Ramos (cell line): ENCODE measurements around the gene TMEM245.

Experiments
- in situ Hi-C: fragments of 300-500 bp; cut with MboI; formaldehyde crosslinking; loops from one replicate; pipeline ENCODE4 v1.14.3; 2022; ENCODE audit warnings: low sequenced_read_pairs; ENCODE audit not compliant: unreplicated experiment

TMEM245 gene

DNA sequence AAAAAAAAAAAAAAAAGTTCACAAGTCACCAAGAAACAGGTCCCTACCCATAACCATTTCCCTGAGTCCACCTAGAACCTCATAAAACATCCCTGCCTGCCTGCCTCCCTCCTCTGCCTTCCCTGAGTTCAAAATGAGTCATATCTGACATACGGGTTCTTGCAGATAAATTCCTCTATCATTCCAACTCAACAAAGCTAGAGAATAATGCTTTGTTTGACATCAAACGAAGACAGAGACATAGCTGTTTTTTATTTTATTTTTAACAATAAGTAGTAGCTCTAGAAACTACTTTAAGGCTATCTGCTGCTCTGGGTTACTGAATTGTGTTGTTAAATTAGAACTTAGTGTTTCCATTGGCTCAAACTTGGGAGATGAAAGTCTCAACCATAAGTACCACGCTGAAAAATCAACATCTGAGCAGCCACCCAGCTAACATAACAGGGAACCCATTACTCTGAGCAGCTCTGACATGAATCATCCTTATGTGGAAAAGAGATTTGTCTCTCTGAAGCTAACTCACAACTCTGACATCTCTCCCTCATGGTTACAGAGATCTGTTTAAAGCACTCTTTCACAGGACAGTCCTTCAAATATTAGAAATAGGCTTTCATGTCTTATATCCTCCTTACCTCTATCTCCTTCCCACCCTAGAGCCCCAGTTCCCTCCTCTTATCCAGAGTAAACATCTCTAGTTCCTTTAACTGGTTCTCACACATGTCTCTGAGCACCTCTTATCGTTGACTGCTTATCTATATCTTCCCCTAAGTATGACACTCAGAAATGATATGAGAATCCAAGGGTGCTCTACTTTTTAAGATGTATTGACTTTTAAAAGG, 12.1 kb downstream of the TMEM245 start:
- in situ Hi-C loops: no loop called here

DNA sequence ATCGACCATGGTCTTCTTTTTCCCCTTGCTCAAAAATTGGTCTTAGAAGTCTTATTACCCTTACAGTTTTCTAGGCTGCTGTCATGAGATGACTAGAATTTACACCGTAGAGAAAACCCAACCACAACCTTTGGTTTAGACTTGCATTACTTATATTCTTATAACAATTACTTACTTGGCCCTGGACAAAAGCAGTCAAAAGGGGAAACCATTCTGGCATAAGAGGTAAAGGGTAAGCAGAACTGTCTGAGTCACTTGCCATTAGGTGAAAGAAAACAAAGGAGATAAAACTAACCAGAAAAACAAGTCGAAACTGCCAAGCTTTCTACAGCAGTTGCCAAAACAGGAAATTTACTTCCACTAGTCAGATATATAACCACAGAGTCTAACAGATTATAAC, 17.9 kb downstream of the TMEM245 start:
- in situ Hi-C loops: no loop called here

DNA sequence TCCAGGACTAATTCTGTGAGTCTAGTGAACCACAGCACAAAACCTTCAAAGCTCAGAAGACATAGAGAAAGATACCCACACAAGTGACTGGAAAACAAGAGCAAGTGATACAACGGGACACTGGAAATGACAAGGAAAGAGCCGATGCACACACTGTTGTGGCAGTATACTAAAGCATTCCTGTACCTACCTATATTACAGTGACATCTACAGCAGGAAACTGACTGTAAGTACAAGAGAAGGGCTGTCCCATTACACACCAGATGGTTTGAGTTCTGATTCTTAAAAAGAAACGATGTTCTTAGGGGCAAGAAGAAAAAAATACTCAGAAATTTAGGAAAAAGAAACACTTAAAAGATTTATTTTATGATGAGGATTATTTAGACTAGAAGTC, 18.5 kb downstream of the TMEM245 start:
- in situ Hi-C loops: no loop called here

DNA sequence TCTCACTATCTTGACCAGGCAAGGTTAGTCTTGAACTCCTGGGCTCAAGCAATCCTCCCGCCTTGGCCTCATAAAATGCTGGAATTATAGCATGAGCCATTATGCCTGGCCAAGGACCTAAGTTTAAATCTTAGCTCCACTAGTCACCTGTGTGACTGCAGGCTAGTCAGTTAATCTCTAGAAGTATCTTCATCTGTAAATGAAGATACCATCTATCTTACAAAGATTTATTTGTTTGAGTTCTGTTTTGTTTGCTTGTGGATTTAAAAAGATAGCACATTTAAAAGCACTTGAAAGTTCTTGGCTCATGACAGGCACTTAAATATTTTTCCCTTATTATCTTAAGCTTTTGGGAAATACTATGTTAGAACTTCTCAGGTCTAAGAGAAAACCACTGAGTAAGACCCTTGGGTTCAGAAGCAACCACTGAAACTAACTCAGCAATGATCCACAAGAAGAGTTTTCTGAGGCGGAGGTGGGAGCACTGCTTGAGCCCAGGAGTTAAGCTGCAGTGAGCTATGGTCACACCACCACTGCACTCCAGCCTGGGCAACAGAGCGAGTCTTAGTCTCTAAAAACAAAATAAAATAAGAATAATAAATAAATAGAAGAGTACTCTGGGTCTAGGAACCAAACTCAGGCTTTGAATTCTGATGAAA, 19.1 kb downstream of the TMEM245 start:
- in situ Hi-C loops: no loop called here

DNA sequence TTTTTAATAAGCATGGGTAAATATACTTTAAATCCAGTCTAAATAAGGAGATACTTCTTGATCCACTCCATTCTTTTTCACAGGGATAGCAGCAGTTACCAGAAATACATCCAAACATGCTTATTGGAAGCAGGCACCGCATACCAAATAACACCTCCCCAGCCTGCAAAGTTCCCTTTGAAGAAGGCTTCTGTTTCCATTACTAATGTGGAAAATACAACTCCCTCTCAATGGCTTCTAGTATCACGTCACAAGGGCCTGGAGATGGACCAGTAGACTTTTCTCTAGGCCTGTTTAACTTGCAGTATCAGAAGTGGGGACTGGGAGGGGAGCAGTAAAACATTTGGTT, 20.8 kb downstream of the TMEM245 start:
- in situ Hi-C loops: no loop called here

DNA sequence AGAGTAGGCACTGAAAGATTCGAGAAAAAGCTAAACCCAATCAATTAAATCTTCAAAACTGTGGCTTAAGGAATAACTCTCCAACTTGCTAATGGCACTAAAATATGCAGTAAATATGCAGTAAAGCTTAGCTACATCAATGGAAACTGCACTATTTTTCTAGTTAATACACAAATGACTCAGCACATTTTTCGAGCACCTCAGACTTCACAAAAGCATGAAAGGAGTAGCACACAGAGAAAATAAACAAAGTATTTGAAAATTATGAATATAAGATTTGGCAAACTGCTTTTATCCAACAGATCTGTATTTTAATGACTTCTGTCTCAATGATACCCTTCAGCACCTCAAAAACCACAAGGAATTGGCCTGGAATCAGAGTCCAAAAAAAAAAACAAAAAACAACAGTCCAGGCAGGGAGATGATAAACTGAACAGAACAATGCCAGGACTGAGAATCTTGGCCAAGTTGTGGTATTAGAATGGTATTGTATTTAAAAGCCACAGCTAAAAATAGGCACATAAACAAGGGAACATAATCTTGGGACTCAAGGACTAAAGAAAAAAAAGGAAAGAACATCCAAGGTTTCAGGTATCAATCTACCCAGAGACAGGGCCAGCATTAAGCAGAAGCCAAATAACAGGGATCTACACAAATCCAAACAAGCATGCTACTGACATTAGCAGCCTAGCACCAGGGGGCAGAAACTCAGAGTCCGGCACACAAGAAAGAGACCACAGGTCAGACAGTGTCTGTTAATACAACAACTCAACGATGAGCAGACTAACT, 21.4 kb downstream of the TMEM245 start:
- in situ Hi-C loops: no loop called here

DNA sequence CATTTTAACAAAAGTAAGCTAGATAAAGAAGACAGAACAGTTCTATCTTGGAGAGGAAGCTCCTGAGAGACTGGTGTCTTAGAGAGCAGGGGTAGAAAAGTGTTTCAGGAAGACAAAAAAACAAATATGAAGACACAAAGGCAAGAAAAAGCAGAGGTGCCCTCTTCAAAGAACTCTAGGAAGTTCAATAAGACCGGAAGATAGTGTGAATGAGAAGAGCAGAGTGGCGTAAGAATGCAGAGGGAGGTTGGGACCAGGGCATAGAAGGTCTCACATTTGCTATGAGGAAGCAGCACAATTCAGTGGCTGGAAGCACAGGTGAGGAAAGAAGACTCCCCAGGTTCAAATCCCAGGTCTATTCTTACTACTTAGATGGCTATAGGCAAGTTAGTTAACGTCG, 22.6 kb downstream of the TMEM245 start:
- in situ Hi-C loops: no loop called here

DNA sequence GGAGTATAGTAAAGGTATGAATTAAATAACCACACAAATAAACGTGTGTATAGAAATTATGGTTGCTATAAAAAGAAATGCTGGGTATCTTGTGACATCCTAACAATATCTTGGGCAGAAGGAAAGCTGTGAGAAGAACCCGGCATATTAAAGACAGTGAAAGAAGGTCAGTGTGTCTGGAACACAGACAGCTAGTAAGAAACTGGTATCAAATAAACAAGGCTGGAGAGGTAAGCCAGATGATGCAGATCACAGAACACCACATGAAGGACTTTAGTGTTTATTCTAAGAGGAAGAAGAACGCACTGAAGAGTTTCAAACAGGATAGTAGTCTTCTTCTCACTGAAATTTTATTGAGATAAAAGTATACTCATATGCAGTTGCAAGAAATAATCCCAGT, 24.4 kb downstream of the TMEM245 start:
- in situ Hi-C loops: no loop called here

DNA sequence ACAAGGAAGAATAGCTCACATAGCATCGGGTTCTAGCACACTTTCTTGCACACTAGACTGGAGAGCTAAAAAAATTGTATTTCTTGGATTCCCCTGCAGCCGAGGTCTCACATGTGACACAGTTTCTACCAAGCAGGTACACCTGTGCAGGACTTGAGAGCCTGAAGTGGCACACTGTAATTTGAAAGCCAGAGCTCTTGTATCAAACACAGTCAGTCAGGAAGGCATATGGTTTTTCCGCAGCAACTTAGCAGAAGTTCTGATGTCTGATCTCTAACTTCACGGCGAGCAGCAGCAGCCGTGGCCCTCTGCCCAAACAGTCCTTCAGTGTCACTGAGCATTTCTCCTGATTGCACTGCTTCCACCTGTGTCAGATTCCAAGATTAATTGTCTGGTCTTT, 25.5 kb downstream of the TMEM245 start:
- in situ Hi-C loops: no loop called here

DNA sequence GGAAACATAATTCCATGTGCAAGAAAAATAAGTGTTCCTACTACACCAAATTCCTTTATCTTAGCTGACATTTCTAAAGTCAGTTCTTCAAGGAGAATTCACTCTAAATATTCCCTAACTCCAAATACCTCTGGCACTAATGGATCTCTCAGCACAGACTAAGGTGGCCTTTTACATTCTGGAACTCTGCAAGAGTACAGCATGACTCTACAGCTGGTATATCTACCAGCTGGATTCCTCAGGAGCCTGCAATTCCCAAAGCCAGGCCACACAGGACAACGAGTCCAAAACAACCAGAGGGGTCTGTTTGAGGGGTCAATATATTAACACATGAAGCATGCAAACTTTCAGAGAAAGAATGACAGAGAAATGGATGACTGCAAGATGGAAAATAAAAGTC, 27.2 kb downstream of the TMEM245 start:
- in situ Hi-C loops: no loop called here

DNA sequence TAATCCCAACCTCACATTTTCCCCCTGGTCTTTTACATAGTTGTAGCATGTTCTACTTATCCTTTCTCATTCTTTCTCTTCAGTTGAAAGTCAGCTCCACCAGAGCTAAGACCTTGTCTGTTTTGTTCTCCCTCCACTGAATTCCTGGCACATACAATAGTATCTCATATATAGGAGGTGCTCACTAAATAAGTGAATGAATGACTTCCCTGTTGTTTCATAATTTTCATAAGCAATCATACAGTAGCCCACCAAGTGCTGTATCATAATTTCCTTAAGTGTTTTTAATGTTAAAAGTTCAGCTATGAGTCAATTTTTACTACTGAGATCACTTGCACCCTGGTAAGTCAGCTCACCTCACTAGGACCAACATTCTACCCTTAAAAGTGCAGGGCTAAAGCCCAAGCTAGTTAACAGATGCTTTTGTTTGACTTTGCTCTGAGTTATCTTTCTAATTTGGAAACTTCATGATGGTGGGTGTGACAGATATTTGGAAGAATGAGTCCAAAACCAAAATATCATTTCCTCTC, 27.6 kb downstream of the TMEM245 start:
- in situ Hi-C loops: no loop called here

DNA sequence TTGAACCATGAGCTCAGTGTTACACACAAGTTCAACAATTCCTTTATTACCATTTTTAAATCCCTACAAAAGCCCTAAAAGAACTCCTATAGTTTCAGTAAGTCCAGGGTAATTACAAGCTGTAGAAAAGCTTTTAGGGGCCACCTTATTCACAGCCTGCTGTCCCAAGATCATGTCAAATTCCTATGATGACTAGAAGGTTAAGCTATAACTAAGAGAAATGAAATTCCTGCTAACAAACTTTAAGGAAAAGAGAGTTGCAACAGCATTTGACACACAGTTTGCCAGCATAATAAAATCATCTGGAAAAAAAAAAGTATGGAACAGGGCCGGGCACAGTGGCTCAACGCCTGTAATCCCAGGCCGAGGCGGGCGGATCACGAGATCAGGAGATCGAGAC, 31.5 kb downstream of the TMEM245 start:
- in situ Hi-C loops: no loop called here

DNA sequence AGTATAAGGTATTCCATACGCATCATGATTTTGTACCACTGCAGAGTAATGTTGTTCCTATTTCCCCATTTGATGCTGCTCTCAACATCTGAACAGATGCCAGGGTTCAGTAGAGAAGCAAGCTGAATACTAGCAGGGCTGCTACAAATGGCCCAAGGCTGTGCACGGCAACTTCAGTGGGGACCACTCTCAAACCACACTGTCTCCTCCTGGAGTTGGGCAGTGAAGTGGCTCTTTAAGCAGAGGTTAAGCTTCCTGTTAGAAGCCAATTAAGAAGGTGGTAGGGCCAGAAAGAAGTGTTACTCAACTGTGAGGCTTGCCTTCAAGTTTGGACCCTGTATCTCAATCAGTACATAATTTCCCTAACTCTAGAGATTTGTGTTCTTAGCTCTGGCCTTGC, 32.0 kb downstream of the TMEM245 start:
- in situ Hi-C loops: no loop called here

DNA sequence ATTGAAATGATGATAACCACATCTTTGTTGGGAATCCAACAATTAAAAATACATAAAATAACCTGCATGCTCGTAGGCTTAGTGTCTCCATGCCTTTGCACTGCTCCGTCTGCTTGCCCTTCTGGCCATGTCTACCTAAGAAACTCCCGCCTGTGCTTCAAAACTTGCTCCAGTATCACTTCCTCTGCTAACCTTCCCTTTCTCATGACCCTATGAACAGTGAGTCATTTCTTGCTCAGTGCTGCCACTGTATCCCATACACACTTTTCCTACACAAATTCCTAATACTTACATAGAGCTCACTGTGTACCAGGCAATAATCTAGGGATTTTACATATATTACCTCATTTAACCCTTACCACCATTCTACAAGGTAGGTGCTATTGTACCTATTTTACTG, 33.5 kb downstream of the TMEM245 start:
- in situ Hi-C loops: no loop called here

DNA sequence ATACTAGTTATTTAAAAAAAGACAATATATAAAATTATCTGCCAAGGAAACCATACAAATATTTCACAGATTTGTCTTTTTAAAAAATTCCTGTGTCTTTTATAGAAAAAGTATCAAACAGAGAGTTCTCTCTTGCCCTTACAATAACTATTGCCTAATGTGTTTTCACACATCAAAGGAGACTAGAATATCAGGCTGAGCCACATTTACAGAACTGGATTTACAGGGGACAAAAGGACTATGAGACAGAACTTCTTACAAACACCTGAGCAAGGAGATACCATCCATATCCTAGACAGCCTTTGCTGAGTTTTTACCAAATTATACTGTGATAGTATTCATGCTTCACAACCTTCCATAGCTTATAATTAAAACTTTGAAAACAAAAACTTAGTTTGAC, 34.2 kb downstream of the TMEM245 start:
- in situ Hi-C loops: no loop called here

DNA sequence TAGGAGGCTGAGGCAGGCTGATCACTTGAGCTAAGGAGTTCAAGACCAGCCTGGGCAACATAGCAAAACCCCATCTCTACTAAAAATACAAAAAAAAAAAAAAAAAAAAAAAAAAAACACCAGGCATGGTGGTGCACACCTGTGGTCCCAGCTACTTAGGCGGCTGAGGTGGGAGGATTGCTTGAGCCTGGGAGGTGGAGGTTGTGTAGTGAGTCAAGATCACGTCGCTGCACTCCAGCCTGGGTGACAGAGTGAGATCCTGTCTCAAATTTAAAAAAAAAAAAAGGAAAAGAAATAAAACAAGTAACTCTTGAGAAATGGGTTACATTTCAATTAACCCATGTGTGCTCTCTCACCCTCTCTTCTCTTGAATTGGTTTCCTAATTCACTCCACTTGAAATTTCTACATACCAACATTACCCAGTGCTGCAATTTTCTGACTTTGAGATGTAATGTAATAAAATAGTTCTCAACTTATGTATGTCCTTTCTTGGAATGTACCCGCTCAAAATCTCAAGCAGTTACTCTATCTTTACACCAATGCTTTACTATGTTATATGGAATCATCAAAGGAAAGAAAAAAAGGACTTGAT, 35.8 kb downstream of the TMEM245 start:
- in situ Hi-C loops: no loop called here

DNA sequence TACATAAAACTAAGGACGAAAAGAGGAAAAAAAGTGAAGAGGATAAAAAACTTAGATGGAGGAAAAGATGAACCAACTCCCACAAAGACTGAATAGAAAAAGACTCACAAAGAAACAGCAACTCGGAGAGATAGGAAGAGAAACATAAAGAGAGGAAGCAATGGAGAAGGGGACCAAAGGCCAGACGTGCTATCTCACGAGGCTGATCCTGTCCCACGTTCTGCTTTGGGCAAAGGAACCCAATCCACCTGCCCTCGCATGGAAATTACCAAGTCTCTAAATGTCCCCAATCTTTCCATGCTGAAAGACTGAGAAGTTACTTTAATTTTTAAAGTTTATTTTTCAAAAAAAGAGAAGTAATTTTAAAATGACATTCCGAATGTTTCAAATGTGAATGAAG, 36.6 kb downstream of the TMEM245 start:
- in situ Hi-C loops: no loop called here

DNA sequence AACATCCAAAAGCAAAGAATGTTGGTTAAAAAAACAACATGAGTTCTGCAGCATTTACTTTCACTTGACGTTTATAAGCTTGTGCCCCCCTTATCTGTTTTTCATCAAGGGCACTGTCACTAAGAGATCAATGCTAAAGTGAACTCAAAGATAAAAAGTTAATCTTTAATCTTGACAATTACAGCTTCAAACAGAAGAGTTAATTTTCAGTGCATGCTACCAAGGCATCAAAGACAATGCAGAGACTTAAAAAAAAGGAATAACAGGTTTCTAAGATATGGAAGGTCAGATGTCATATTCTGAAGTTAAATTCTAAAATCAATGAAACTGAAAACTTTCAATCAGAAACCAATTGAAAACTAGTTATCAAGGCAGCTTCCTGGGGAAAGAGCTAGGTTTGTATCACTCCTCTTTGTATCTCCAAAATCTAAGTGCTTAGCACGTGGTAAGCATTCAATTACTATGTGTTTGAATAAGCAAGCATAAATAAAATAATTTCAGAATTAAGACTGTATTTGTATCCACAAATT, 37.6 kb downstream of the TMEM245 start:
- in situ Hi-C loops: no loop called here

DNA sequence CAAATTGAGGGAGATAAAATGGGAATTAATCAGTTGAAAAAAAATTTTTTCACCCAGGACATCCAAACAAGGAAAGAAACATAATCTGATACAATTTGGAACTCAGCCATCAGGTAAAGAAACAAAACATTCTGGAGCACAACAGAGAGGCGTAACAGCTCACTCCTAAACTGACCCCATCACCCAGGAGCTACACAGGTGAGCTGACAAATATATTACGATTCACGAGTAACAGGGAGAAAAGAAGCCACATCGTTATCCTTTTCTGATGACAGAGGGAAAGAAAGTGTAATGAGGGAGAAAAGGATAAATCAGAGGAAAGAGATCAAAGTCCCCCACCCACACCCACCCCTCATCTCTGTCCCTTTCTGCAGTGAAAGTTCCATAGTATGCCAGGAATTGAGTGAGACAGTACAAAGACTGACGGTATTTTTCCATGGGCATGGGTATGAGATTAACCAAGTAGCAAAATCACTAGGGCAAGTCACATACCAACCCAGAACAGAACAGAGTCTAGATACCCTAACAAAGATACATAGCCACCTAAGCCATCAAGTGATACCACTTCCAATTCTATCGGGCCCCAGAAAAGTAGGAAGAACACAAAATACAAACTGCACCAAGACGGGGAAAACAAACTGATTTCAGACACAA, 45.4 kb downstream of the TMEM245 start:
- in situ Hi-C loops: no loop called here
